ENCODE measurements around the gene CALM1.

CALM1 gene

DNA sequence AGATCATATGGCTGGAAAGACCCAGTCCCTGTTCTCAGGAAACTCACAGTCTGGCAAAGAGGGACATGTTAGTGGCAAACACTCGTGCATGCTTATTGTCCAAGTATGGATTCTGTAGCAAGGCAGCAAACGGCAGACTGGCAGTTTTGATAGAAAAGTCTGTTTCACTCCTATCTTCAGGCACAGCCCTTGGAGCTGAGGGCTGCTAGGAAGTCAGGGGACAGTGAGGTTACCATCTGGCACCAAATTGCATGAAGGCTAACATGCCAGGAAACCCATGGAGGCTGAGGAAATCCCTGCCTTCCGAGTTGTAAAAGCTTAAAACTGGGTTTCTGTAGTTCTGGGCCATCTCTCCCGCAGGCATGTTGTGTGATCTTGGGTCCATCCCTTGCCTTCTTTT is 32.9 kb downstream of the CALM1 start:
- peak in 1 of 10 donors; percentile 20 for DNase-seq
- intact Hi-C loops (cut with DNase I) = no loop called here

DNA sequence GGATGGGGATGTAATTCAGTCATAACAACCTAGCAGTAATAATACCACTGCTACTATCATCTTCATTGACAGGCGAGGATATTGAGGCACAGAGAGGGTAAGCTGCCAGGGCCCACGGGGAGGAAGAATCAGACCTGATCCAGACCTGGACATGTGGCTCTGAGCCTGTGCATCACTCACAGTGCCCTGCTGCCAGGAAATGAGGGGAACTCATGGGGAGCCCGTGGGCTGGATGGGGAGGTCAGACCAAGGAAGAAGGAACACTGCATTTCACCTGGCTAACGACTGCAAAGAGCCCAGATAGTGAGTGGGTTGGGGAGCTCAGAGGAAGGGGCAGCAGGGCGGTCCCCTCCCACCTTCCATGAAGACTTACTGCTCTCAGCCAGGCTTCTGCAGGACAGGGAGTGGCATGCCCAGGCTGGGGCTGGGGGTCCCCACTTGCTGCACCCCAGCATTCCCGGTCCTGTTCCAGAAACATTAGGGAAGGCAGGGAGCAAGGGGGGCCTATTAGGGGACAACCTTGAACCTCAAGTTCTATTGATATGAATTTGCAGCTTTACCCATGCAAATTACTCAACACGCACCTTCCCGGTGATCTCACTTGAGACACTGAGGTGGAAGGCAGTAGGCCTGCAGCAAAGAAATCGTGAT is 37.7 kb downstream of the CALM1 start:
- intact Hi-C loops (cut with DNase I) = no loop called here

DNA sequence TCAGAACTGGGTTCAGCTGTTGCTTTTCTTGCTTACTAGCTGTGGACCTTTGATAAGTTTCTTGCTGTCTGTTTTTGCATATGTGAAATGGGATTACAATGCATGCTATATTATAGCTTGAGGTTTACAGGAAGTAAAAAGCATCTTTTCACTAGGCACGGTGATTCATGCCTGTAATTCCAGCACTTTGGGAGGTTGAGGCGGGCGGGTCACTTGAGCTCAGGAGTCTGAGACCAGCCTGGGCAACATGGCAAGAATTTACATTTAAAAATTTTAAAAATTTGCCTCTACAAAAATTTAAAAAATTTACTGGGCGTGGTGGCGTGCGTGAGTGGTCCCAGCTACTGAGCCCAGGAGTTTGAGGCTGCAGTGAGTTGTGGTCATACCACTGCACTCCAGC is 42.0 kb downstream of the CALM1 start:
- no peak for DNase-seq
- intact Hi-C loops (cut with DNase I) = no loop called here

More for the DNA sequence above, 37.7 kb downstream of the CALM1 start:
- DNase-seq = peak in 1 of 10 donors; percentile 32

DNA sequence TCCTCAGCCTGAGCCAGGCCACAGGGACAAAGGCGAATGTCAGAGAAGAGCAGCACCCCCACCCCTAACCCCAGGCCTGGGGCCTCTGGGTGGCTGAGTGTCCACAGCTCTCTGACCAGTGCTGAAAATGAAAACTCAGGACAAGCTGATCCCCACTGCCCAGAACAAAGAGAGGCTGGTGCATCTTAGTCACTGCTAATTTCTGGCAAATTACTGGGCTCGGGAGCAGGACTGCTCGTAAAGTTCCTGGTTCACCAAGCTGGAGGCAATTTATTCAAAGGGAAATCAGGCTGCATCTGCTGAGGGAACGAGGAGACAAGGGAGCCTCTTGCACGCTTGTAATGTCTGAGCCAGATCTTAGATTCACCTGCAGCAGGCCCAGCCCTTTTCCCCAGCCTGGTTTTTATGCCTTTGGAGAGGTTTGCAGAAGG is 43.2 kb downstream of the CALM1 start:
- peak in 2 of 10 donors; percentile 19 to 76 for DNase-seq
- intact Hi-C loops (cut with DNase I) = no loop called here

DNA sequence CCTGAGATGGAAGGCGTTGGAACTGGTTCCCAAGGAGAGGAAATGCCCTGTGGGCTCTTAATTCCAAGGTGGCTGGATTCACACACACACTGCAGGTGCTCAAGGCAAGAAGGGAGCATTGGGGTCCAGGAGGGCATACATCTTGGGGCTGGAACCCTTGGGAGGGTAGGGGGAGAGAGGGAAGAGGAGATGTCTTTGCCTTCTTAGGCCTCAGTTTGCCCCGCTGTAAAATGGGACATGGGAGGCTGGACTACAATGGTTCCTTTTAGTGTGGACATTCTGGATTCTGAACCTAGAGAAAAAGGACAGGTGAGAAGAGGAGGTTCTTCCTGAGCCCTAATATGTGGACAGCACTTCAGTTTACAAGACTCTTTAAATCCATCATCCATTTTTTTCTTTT is 43.8 kb downstream of the CALM1 start:
- intact Hi-C loops (cut with DNase I) = no loop called here
- no peak for DNase-seq

DNA sequence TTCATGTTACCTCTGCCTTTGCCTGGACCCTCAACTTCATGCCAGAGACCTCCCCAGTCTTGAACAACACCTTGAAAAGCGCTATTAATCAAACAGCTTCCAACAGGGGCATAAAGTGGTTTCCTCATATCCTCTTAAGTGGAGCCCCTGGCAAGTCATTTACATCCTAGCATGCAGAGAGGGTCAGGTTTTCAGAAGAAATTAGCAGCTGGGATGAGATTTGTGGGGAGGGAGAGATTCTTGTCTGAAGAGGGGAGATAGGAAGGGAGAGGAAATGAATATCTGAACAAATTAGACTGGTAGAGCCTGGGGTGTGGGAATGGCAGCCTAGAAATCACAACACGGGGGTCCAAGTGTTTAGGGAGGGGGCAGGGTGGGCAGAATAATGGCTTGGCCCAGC is 45.6 kb downstream of the CALM1 start:
- no peak for DNase-seq
- intact Hi-C loops (cut with DNase I) = no loop called here

DNA sequence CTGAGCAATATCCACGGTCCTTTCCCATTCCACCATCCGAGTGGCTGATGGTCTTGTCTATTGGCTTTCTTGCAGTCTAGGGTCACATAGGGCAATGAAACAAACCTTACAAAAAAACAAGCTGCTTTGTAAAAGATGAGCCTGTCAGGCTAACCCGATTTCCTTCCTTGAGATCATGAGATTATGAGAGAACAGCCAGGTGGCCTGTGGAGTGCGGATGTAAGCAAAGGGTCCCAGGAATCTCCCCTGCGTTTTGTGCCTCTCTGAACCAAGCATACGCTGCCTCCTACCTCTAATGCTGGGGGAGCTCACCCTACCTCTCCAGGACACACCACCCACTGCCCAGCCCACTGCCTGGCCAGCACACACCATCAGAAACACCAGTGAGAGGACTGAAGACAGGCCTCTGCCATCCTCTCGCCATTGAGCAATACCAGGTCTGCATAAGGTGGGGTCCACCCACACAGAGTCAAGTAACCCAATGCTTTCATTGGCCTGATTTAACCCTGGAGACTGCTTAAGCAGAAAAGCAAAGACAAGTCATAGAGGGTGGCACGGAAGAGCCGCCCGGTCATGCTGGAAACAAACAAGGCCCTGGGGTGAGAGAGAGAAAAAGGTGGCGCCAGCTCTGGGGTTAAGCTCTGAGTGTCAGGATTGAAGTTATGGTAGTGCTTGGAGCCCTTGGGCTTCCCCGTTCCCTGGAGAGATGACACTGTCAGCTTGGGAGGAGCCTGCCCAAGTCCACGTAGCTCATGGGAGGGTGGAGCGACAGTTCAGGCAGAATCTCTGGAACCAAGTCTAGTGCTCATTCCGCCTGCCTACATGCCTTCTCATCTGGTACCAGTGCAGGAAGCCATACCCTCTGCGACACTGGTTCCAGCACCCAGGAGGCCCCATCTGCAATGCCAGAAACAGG is 46.6 kb downstream of the CALM1 start:
- DNase-seq = peak in 1 of 10 donors; percentile 43
- intact Hi-C loops (cut with DNase I) = no loop called here

DNA sequence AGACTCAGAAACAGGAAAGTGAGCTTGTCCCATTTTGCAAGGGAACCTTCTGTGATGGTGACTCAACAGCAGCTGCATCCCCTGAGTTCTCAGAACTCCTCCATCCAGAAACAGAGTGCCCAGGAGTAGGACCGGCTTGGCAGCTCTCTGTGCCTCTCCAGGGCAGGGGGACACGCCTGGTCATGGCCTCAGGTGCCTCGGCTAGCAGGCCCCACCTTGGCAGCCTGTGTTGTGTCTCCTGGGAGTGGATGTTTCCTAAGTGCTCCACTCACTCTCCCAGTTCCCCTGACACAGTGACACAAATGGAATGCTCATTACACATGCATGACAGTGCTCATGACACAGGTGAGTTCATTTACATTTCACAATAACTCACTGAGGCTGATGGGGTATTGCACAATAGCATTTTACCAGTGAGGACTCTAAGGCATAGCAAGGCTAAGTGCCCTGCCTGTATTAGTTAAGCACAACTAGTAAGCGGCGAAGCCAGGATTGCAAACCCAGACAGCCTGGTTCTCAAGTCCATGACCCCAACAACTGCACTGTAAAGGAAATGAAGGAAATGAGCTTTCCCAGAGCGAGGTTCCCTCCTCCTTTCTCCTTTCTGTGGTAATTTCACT is 47.4 kb downstream of the CALM1 start:
- DNase-seq = peak in 2 of 10 donors; percentile 15 to 64
- intact Hi-C loops (cut with DNase I) = no loop called here

DNA sequence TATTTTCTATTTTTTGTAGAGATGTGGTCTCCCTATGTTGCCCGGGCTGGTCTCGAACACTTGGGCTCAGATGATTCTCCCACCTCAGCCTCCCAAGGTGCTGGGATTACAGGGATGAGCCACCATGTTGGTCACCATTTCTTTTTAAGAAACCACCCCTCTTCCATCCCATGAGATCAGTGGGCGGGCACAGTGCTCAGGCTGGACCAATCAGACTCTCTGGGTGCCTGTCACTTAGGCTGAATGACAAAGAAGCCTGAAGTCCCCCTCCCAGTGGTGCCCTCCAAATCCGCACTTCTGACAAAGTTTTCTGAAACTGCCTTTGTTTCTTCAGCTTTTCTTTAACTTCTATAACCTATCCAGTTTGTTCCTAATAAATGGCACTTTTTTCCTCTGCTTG is 48.2 kb downstream of the CALM1 start:
- peak in 1 of 10 donors; percentile 32 for DNase-seq
- intact Hi-C loops (cut with DNase I) = no loop called here

DNA sequence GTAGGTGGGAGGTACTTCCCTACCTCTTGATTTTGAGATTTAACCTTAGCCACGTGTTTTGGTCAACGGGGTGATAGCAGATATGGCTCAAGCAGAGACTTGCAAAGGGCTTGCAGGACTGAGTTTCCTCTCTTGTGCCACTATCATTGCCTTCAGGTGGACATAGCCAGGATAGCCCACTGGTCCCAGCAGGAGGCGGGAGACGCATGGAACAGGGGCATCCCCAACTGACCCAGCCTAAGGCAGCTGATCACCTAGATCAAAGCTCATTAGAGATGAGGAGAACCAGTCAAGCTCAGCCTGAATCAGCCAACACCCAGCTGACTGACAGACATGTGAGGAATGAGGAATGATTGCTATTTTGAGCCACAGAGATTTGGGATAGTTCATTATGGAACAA is 49.6 kb downstream of the CALM1 start:
- intact Hi-C loops (cut with DNase I) = no loop called here
- no peak for DNase-seq

DNA sequence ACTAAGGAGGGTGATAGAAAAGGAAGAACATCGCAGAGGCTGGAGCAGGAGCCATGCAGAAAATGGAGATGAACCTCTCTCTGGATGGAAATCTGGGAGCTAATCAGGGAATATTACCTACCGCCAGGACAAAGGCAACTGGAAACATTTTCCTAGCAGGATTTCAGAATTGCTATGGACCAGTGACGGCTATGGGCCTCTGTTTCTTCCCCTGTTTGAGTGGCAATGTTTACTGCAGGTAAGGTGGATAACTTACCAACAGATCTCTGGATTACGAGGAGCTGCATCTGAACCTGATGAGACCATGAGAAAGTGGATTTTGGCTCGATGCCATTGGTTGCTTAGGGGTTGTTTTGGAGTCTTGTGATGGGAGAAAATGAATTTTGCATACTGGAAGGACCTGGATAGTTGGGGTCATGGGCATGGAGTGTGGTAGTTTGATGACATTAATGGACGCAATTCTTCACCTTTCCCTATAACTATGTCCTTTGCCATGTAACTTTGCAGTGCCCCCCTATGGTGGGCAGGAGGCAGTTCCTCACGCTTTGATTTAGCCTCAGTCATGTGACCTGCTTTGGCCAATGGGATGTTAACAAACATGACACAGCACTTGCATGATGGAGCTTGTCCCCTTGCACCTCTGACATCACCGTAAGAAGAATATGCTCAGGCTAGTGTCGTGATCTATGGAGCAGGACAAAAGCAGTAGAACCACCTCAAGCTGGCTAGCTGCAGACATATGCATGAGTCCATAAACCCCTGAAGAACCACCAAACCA is 51.1 kb downstream of the CALM1 start:
- intact Hi-C loops (cut with DNase I) = no loop called here

DNA sequence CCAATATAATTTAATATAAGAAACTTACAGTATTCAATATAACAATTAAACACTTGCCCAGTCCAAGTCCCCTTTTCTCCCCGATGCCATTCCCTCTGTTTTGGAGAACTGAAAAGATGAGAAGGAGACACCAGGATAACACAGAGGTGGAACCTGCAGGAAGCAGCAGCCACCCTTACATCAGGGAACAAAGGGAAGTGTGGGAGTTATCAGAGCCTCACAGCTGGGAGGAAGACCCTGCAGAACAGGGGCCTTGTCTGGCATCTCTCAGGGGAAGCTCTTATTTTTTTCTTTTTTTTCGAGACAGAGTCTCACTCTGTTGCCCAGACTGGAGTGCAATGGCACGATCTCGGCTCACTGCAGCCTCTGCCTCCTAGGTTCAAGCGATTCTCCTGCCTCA is 52.6 kb downstream of the CALM1 start:
- DNase-seq = no peak
- intact Hi-C loops (cut with DNase I) = no loop called here

More for the DNA sequence above, 51.1 kb downstream of the CALM1 start:
- DNase-seq = peak in 1 of 10 donors; percentile 30

DNA sequence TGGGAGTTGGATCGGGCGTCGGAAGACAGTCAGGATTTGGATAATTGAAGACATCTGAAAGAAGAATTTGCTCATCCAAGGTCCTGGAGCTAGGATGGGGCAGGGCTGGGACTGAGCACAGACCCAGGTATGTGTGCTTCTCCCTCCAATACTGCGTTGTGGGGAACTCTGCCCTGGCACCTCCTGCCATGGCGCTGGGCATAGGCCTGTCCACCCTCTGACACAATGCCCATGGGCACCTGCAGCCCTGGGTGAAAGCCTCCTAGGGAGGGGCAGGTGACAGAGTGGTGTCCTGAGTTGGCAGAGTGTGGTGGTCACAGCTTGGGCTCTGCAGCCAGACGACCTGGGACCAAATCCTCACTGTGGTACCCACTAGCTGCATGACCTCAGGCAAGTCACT is 53.3 kb downstream of the CALM1 start:
- DNase-seq = peak in 1 of 10 donors; percentile 77
- intact Hi-C loops (cut with DNase I) = no loop called here

DNA sequence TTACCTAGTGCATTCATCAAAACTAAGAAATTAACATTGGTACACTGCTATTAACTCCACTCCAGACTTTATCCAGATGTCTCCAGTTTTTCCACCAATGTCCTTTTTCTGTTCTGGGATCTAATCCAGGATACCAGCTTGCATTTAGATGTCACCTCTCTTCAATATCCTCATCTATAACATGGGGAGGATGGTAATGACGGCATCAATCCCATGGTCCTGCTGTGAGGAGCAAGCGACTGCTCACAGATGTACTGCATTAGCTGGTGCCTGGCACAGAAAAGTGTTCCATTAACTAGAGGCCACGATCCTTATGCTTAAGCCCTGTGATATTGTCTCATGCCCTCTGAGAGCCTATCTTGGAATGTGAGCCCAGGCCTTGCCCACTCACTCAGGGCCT is 53.8 kb downstream of the CALM1 start:
- no peak for DNase-seq
- intact Hi-C loops (cut with DNase I) = no loop called here

DNA sequence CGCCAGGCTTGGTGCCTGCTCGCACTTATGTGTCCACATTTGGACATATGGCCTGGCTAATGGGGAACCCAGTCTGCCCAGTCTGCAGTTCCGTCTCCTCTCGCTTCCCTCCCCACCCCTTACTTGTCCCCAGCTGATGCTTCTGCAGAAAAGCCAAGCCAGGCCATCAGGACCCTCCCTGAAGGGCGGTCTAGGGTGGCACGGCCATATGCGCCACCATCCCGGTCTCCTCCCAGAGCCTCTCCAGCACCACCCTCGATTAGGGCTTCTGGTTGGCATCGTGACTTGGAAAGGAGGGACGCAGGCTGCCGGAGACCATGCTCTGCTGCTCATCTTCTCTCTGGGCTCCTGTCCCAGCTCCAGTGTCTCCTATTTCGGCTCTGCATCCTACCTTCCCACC is 54.6 kb downstream of the CALM1 start:
- peak in 1 of 10 donors; percentile 73 for DNase-seq
- intact Hi-C loops (cut with DNase I) = no loop called here

DNA sequence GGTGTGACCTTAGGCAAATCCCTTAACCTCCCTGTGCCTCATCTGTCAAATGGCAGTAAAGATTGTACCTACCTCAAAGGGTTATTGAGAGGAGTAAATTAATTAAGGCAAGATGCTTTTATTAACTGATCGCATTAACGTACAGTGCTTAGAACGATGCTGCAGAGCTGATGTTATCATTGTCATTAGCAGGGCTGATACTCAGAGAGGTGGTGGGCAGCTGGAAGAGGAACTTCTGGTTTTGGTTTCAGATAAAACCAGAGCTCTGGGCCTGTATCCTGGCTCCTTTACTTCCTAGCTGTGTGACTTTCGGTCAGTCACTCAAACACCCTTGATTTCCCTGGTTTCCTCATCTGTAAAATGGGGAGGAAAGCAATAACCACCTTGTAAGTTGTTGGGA is 55.1 kb downstream of the CALM1 start:
- no peak for DNase-seq
- intact Hi-C loops (cut with DNase I) = no loop called here

DNA sequence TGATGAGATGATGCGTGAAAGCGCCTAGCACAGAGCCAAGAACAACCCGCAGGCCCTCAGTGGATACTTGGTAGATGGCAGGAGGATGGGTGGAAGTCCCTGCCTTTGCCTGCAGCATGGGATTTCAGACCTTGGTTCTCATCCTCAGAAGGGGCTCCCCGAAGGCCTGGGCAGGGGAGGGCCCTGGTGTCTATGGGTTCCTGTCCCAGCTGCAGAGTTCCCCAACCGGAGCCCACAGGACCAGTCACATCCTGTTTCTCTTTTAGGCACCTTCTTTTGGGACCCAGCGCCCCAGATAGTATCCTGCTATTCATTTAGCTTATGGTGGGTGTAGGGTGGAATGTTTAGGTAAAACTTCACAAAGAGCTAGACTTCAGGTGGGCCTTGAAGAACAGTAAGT is 55.5 kb downstream of the CALM1 start:
- DNase-seq = no peak
- intact Hi-C loops (cut with DNase I) = no loop called here

DNA sequence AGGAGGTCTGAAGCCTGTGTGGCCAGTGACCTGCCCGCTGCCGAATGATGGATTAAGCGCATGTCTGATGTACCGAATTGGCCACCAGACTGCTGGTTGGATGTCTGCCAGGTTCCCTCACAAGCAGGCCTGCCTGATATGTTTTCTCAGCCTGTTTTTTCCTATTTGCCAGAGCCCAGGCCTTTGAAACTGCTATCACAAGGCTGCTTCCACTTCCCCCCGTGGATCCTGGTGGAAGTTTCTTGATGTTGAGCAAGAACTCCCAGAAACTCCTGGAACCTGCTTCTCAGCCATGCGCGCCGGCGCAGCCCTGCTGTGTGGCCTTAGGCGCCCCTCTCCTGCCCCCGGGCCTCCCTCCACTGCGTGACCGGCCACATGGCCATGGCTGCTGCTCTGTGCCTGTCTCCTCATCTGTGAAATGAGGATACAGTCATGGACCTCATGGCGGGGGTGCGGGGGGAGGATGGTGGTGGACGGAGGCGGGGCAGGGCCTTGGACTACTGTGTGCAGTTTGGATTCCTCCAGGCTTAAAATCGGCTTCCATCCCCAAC is 56.6 kb downstream of the CALM1 start:
- peak in 7 of 10 donors; percentile 33 to 91 (median 52) for DNase-seq
- intact Hi-C loops (cut with DNase I) = no loop called here

DNA sequence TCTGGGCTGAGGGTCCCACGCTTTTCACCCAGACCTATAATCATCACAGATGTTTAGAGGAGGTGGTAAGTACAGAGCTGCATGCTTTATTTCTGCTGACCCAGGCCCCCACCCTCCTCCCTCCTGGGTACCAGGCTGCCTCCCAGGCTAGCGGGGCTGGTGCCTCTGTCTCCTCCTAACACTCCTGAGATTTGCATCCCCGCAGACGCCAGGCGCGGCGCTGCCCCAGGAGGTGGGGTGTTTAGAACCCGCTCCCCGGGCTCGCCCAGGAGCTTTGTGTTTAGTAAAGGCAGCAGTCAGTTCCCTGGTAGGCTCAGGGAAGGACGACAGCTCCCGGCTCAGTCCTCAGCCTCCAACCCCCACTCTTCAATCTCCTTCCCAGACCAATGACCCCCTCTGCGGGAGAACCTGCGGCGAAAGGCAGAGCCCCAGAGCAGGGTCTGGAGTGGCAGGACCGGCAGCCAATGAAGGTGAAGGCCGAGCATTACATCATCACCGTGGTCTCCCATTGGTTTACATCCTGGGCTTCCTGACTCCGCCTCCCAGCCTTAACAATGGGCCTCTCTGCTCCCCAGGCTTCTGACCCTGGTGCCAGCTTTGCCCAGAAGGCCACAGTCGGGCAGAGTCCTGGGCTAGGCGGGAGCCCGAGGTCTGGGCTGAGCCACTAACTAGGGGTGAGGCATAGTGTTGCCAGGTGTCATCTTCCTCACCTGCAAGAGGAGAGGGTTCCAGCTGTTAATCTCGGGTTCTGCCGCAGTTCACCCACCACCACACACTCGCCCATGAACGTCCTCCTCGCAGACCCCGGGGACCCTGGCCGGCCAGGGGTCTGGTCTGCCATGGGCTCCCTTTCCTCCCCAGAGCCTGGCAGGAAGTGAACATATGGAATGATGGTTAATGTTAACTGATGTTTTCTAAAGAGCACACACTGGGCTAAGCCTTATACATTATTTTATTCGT is 57.5 kb downstream of the CALM1 start:
- peak; percentile 95 to 100 (median 98) for DNase-seq
- intact Hi-C loops (cut with DNase I) = loop anchor here (2.0 kb wide), 1 partner anchor 46 kb away; no protein-coding TSS in a partner anchor
